ENCODE measurements around the gene GBF1.
A peak's percentile ranks its signal among the peaks of the same experiment; 100 is the strongest.

The GBF1 gene

DNA sequence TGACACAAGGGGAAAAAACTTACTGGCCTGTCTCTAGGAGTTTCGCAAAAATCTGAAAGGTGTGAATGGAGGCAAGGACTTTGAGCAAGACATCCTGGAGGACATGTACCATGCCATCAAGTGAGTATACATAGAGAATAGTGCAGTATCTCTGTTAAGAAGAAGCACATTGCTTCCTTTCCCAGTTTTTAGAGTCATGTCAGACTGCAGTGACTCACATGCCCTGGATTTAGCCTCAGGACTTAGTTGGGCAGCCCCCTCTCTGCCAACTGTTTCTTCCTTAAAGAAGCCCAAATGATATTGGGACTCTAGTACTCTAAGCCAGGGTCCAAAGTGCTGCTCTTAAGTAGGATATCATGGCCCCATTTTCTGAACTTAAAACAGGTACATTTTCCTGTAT is 122.1 kb downstream of the GBF1 start:
- no peak for DNase-seq

DNA sequence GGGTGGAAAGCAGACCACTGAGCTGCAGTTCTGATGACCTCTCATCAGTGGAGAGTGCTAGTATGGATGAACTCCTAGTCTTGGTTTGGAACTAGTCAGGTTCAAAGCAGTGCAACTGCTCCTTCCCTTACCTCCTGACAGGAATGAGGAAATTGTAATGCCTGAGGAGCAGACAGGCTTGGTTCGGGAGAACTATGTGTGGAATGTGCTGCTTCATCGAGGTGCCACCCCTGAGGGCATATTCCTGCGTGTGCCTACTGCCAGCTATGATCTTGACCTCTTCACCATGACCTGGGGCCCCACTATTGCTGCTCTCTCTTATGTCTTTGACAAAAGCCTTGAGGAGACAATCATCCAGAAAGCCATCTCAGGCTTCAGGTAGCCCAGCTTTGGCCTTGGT is 122.7 kb downstream of the GBF1 start:
- no peak for DNase-seq

DNA sequence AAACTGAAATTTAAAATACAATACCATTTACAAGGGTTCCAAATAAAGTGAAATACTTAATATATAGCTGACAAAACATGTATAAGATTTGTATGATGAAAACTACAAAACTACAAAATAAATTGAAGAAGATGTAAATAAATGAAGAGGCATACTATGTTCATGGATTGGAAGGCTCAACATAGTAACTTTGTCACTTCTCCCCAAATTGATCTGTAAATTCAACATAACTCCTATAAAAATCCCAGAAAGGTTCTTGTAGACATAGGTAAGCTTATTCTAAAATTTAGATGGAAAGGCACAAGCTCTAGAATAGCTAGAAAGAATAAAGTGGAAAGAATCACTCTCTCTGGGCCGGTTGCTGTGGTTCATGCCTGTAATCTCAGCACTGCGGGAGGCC is 126.0 kb downstream of the GBF1 start:
- DNase-seq: no peak

DNA sequence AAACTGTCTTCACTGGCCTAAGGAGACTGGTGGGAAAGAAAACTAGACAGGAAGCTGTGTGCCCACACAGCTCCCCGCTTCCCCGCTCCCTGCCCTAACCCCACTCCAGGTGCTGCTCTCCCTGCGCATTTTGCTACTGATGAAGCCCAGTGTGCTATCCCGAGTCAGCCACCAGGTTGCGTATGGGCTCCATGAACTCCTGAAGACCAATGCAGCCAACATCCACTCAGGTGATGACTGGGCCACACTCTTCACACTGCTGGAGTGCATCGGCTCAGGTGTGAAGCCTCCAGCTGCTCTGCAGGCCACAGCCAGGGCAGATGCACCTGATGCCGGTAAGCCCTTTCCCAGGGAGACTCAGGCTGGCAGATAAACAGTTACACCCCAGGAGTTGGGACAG is 129.9 kb downstream of the GBF1 start:
- DNase-seq: peak; percentile 21

DNA sequence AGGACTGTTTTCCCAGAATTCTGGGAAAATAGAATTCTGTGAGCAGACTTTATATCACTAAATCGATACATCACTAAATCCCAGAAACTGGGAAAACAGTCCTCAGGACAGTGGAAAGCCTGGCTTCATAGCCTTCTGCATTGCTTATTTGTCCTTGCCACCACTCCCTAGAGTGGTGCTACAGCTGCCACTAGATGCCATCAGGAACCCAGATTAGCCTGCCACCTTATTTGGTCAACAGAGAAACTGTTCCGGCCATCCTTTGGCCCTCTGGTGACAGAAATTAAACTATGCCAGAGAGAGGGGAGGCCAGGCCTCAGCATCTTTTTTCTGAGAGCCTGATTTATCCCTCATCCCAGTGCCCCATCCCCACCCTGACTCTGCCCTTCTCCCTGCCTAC is 130.5 kb downstream of the GBF1 start:
- DNase-seq: no peak

DNA sequence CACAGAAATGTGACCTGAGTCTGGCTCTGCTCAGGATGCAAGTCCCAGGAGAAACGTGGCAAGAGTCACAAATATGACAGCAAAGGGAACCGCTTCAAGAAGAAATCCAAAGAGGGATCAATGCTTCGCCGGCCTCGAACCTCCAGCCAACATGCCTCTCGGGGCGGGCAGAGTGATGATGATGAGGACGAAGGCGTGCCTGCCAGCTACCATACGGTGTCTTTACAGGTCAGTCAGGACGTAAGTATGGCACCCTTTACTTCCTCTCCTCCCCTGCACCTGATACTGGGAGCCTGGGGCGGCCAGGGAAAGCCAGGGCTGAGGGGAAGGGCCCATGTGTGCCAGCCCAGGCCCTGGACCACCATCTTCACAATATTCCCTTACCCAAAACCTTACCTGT is 131.6 kb downstream of the GBF1 start:
- no peak for DNase-seq

DNA sequence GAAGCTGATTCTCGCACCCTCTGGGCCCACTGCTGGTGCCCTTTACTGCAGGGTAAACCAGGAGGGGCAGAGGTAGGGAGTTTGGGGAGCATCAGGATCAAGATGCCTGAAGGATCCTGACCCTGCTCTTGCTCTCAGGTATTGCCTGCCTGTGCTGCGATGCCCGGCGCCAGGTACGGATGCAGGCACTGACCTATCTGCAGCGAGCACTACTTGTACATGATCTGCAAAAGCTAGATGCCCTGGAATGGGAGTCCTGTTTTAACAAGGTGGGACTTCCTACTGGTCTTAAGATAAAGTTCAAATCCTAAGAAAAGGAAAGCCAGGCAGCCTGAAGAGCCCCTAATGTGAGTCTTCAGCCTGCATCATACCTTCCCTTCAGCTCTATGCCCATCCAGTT is 134.1 kb downstream of the GBF1 start:
- DNase-seq: no peak

DNA sequence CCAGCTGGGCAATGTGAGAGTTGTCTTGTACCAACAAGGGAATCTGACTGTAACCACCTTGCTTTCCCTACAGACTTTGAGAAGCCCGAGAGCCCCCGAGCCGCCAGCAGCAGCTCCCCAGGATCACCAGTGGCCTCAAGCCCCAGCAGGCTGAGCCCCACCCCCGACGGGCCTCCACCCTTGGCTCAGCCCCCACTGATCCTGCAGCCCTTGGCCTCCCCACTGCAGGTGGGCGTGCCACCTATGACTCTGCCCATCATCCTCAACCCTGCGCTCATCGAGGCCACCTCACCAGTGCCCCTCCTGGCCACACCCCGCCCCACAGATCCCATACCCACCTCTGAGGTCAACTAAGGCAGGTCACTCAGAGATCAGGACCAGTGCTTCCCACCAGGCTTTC is 136.7 kb downstream of the GBF1 start:
- DNase-seq: no peak

DNA sequence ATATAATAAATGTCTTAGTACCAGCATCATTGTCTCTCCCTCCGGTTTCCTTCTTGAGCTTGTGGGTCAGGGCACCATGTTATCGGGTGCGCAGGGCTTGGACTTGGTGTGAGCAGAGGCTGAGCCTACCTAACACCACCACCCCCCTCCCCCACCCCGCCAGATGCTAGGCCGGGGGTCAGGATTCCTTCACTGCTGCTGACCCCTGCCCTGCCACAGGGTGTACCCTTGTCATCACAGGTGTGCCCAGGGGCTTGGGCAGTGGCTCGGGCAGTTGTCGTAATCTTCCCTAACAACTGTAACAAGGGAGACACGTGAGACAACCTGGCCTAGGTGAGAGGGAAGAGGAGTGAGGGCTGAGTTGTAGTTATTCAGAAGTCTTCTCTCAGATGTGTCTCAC is 137.5 kb downstream of the GBF1 start:
- no peak for DNase-seq

DNA sequence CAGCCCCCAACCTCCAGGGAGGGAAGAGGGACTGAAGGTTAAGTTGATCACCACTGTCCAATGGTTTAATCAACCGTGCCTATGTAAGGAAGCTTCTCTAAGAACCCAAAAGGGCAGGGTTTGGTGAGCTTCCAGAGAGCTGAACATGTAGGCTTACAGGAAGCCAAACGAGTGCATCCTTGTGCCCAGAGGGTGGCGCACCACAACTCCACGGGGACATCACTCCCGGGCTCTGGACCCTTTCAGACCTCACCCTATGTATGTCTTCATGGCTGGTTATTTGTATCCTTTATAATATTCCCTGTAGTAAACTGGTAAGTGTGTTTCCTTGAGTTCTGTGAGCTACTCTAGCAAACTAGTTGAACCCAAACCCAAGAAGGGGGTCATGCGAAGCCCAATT is 138.7 kb downstream of the GBF1 start:
- no peak for DNase-seq

DNA sequence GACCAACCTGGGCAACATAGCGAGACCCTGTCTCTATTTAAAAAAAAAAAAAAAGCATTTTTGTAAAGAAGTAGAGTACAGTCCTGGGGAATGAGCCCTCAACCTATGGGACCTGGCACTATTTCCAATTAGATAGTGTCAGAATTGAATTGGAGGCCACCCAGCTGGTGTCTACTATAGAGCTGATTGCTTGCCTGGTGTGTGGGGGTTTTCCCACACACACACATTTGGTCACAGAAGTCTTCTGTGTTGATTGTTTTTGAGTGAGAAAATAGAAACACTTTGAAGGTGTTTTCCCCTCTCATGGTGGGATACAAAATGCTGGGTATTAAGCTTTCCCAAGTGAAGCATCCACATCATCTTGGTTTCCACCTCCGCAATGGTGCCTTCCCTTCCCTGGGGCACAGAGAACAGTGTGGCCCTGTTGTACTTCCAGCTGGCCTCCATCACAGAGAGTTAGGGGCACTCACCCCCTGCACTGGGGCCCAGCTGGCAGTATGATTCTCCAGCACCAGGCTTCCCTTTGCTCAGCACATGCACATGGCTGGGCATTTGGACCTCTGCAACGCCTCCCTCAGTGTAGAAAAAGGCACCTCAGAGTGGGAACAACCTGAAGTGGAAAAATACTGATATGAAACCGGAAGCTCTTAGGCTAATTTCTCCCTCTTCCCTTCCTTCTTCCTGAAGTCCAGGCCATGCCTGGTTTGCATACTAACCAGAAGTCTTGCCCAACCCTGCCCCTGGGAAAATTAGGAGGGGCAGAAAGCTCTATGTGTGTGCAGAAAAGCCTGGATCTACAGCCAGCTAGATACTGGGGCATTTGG is 139.5 kb downstream of the GBF1 start:
- DNase-seq: no peak

DNA sequence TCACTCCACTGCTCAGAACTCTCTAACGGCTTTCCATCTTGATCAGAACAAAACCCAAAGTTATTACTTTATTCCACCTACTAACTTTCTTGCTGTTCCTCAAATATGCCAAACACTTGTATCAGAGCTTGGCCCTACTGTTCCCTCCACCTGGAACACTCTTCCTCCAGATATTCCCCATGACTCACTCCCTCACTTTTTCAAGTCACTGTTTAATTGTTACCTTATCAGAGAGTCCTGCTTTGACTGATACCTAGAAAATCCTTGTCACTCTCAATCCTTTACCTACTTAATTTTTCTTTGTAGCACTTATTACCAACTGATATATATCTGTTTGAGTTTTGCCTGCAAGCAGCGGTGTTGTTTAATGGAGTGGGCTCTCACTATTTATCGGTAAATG is 144.6 kb downstream of the GBF1 start:
- no peak for DNase-seq

DNA sequence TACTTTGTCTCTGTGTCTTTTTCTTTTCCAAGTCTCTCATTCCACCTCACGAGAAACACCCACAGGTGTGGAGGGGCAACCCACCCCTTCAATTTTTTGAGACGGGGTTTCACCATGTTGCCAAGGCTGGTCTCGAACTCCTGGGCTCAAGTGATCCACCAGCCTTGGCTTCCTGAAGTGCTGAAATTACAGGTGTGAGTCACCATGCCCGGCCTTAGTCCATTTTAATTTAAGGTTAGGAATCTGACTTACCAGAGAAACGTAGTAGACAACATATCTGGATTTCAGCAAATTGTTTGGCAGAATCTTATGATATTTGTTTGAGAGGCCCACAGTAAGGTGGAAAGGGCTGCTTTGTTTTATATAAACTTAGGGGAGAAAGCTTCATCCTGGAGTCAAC is 147.0 kb downstream of the GBF1 start:
- DNase-seq: no peak

DNA sequence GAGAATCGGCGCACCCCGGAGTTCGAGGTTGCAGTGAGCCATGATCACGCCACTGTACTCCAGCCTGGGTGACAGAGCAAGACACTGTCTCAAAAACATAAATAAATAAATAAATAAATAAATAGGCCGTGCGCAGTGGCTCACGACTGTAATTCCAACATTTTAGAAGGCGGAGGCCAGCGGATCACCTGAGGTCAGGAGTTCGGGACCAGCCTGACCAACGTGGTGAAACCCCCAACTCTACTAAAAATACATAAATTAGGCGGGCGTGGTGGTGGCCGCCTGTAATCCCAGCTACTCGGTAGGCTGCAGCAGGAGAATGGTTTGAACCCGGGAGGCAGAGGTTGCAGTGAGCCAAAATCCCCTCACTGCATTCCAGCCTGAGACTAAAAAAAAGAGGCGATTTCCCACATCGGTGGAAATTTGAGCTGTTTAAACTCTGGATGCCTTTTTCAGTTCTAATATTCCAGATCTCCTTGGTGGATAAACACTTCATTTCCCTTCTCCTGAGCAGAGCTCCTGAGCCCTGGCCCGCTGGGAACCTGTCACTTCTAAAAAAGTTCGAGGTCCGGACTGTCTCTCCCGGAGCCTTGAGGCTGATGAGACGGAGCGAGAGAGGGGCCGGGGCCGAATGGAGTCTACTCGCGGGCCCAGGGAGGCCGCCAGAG is 148.2 kb downstream of the GBF1 start:
- no peak for DNase-seq

DNA sequence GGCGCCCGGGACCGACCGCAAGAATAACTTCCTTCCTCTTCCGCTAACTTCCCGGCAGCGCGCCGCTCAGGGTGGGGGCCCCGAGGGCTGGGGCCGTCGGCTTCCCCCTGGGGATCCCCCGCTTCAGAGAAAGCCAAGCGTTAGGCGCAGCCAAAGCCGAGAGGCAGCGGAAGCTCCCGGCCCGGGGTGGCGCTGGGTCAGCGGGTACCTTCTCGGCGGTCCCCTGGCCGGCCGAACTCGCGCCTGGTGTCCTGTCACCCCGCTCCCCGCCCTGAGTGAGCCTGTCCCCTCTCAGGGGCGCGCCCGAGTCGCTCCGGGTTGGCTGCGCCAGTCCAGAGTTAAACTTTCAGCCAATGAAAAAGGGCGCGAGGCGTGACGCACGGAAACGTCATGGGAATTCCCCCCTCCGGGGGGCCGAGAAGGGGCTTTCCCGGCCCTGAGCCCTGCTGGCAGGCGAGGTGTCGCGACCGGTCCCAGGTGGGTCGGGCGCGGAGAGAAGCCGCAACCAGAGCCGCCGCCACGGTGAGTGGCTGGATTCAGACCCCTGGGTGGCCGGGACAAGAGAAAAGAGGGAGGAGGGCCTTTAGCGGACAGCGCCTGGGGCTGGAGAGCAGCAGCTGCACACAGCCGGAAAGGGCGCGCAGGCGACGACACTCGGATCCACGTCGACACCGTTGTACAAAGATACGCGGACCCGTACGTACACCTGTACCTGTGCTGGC is 148.9 kb downstream of the GBF1 start:
- peak; percentile 98 for DNase-seq

DNA sequence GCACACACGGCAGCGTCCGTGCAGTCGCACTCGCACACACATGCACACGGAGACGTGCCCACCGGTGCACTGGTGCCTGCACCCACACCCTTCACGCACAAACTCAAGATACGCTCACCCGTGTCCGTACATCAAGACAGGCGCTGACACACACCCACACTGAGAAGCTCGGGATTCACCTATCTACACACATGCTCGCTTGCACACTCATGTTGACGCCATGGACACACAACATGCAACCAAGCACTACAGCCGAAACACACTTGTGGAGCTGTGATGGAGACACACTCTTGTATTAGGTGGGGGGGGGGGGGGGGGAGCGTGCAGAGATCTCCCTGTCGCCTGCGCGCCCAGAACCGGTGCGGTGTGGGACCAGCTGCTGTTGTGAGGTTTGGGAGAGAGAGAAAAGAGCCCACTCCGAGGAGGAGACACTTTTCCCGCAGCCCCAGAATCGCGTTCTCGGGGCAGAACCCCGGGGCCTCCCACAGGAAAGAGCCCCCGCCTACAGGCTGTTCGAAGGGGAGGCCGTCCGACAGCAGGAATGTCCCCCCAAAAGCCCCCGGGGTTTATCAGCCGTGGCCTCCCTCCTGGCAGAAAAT is 149.6 kb downstream of the GBF1 start:
- DNase-seq: peak; percentile 77

DNA sequence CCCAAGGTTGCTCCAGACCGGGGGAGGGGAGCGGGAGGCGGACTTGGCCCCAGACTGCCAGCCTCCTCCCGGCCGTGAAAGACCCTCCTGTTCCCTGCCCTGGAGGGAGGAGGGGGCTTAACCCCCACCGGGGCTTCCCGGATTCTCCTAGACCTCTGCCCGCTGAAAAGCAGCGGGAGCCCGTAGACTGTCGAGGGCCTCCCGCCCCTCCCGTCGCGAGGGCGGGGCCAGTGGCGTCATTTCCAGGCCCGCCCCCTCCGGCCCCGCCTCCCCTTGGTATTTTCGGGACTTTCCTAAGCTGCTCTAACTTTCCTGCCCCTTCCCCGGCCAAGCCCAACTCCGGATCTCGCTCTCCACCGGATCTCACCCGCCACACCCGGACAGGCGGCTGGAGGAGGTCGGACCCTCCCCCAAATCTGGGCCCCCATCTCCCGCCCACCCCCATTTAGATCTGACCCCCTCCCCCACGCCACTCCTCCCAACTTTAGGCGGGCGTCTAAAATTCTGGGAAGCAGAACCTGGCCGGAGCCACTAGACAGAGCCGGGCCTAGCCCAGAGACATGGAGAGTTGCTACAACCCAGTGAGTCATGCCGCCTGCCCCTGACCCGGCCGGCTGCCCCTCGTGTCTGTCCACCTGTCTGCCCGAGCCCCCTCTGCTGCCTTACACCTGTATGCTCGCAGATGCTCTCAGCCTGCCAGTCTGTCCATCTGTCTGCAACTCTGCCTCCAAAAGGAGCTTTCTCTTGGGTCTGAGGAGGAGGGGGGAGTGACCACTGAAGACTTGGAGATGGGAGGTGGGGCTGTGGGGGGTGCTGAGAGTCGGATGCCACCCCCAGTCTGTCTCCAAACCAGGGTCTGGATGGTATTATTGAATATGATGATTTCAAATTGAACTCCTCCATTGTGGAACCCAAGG is 150.3 kb downstream of the GBF1 start, which contains the start of gene NFKB2:
Gene NFKB2 (plus strand): TSS at position 306 of the 917 bp plus-strand sequence. CDS start 255 bp downstream, at position 561.
- peak; percentile 95 for DNase-seq

DNA sequence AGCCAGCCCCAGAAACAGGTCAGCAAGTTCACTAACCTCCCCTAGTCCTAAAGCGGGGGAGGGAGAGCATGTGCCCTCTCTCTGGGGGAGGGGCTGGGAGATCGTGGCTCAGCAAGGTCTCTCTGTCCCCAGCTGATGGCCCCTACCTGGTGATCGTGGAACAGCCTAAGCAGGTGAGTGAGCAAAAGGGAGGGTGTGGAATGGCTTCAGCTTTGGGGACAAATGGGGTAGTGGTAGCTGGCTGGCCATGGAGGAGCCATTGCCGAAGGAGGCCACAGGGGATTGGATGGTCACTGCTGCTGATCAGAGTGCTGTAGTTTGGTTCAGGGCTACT is 151.0 kb downstream of the GBF1 start:
- DNase-seq: no peak

DNA sequence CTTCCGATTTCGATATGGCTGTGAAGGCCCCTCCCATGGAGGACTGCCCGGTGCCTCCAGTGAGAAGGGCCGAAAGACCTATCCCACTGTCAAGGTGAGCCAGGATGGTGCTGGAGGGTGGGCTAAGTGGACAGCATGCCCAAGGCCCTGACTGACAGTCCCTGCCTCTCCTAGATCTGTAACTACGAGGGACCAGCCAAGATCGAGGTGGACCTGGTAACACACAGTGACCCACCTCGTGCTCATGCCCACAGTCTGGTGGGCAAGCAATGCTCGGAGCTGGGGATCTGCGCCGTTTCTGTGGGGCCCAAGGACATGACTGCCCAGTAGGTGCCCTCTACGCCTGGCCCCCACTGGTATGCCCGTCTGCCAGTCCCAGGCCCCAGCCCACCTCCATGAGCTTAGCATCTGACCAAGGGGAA is 151.4 kb downstream of the GBF1 start:
- no peak for DNase-seq

DNA sequence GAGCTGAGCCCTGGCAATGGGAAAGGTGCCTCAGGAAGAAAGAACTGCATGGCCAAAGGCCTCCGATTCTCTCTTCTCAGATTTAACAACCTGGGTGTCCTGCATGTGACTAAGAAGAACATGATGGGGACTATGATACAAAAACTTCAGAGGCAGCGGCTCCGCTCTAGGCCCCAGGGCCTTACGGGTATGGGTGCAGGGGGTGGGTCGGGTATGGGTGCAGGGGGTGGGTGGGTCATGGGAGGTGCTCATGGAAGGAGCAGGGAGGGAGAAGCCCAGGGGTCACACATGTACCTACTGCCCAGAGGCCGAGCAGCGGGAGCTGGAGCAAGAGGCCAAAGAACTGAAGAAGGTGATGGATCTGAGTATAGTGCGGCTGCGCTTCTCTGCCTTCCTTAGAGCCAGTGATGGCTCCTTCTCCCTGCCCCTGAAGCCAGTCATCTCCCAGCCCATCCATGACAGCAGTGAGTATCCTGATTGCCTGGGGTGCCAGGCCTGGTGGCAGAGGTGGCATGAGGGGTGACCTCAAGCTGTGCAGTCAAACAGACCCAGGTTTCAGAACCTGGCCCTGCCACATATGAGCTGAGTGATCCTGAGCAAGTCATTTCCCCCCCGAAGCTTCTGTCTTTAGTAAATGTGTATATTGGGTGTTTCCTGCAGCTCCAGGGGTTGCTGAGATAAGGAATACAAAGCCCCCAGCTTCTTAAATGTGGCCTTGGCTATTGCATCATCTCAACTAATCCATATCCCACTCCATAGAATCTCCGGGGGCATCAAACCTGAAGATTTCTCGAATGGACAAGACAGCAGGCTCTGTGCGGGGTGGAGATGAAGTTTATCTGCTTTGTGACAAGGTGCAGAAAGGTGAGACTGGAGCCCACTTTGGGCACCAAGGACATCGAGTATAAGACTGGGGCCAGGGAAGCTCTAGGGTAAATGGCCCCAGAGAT is 152.2 kb downstream of the GBF1 start:
- DNase-seq: no peak
